ENCODE data around the gene SOST. TPM values are rescaled to one million over a fixed set of nuclear protein-coding genes. Genes with fewer than 3 reads are reported as not detected.

Gene SOST
- total RNA-seq, 1 experiment from 2014 or later, result 0.07 TPM

GRCh38 chr17:43760254-43760852 lies 1.8 kb upstream of the SOST start (continued):
- no peak for TF ChIP-seq PRDM15 (CRISPR knock-in tag; IDR thresholded peaks at IDR 0.05)
- no peak for TF ChIP-seq ZSCAN18 (CRISPR knock-in tag; IDR thresholded peaks at IDR 0.05)
- no peak for TF ChIP-seq ZNF263 (CRISPR knock-in tag; IDR thresholded peaks at IDR 0.05; ENCODE audit: low read depth)
- TF ChIP-seq MLX (CRISPR knock-in tag; IDR thresholded peaks at IDR 0.05), result no peak
- TF ChIP-seq MAX (CRISPR knock-in tag; IDR thresholded peaks at IDR 0.05), result 0 out of 2 replicates have a peak, but pooled peaks have one; percentile 60
- no peak for TF ChIP-seq PRRX2 (CRISPR knock-in tag; IDR thresholded peaks at IDR 0.05)
- no peak for TF ChIP-seq TP53 (CRISPR knock-in tag; IDR thresholded peaks at IDR 0.05)
- no peak for TF ChIP-seq SMAD4 (CRISPR knock-in tag; IDR thresholded peaks at IDR 0.05)
- no peak for TF ChIP-seq ZNF219 (CRISPR knock-in tag; IDR thresholded peaks at IDR 0.05; ENCODE audit: borderline replicate concordance)
- TF ChIP-seq MXD4 (CRISPR knock-in tag; IDR thresholded peaks at IDR 0.05; ENCODE audit: borderline replicate concordance), result no peak
- TF ChIP-seq, protein P1, sequence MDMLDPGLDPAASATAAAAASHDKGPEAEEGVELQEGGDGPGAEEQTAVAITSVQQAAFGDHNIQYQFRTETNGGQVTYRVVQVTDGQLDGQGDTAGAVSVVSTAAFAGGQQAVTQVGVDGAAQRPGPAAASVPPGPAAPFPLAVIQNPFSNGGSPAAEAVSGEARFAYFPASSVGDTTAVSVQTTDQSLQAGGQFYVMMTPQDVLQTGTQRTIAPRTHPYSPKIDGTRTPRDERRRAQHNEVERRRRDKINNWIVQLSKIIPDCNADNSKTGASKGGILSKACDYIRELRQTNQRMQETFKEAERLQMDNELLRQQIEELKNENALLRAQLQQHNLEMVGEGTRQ (CRISPR knock-in tag; IDR thresholded peaks at IDR 0.05), result 0 out of 2 replicates have a peak, but pooled peaks have one; percentile 43
- peak; percentile 62; the same call in 1 of the 2 replicates for TF ChIP-seq SP1 (CRISPR knock-in tag; conservative IDR thresholded peaks at IDR 0.05)
- TF ChIP-seq ZNF317 (CRISPR knock-in tag; IDR thresholded peaks at IDR 0.05; ENCODE audit: borderline replicate concordance, low read depth), result no peak
- TF ChIP-seq, protein P2, sequence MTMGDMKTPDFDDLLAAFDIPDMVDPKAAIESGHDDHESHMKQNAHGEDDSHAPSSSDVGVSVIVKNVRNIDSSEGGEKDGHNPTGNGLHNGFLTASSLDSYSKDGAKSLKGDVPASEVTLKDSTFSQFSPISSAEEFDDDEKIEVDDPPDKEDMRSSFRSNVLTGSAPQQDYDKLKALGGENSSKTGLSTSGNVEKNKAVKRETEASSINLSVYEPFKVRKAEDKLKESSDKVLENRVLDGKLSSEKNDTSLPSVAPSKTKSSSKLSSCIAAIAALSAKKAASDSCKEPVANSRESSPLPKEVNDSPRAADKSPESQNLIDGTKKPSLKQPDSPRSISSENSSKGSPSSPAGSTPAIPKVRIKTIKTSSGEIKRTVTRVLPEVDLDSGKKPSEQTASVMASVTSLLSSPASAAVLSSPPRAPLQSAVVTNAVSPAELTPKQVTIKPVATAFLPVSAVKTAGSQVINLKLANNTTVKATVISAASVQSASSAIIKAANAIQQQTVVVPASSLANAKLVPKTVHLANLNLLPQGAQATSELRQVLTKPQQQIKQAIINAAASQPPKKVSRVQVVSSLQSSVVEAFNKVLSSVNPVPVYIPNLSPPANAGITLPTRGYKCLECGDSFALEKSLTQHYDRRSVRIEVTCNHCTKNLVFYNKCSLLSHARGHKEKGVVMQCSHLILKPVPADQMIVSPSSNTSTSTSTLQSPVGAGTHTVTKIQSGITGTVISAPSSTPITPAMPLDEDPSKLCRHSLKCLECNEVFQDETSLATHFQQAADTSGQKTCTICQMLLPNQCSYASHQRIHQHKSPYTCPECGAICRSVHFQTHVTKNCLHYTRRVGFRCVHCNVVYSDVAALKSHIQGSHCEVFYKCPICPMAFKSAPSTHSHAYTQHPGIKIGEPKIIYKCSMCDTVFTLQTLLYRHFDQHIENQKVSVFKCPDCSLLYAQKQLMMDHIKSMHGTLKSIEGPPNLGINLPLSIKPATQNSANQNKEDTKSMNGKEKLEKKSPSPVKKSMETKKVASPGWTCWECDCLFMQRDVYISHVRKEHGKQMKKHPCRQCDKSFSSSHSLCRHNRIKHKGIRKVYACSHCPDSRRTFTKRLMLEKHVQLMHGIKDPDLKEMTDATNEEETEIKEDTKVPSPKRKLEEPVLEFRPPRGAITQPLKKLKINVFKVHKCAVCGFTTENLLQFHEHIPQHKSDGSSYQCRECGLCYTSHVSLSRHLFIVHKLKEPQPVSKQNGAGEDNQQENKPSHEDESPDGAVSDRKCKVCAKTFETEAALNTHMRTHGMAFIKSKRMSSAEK (CRISPR knock-in tag; IDR thresholded peaks at IDR 0.05; ENCODE audit: borderline replicate concordance), result no peak
- peak; percentile 84 for TF ChIP-seq TEAD4 (CRISPR knock-in tag; IDR thresholded peaks at IDR 0.05)
- TF ChIP-seq, protein P3, sequence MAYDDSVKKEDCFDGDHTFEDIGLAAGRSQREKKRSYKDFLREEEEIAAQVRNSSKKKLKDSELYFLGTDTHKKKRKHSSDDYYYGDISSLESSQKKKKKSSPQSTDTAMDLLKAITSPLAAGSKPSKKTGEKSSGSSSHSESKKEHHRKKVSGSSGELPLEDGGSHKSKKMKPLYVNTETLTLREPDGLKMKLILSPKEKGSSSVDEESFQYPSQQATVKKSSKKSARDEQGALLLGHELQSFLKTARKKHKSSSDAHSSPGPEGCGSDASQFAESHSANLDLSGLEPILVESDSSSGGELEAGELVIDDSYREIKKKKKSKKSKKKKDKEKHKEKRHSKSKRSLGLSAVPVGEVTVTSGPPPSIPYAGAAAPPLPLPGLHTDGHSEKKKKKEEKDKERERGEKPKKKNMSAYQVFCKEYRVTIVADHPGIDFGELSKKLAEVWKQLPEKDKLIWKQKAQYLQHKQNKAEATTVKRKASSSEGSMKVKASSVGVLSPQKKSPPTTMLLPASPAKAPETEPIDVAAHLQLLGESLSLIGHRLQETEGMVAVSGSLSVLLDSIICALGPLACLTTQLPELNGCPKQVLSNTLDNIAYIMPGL (CRISPR knock-in tag; IDR thresholded peaks at IDR 0.05), result peak; percentile 68; the same call in 1 of the 2 replicates
- TF ChIP-seq GTF2I (CRISPR knock-in tag; conservative IDR thresholded peaks at IDR 0.05), result no peak
- no peak for TF ChIP-seq TCF7 (CRISPR knock-in tag; IDR thresholded peaks at IDR 0.05; ENCODE audit: low read depth)
- TF ChIP-seq, protein P4, sequence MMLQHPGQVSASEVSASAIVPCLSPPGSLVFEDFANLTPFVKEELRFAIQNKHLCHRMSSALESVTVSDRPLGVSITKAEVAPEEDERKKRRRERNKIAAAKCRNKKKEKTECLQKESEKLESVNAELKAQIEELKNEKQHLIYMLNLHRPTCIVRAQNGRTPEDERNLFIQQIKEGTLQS (CRISPR knock-in tag; conservative IDR thresholded peaks at IDR 0.05), result no peak
- TF ChIP-seq JUN (CRISPR knock-in tag; IDR thresholded peaks at IDR 0.05), result no peak
- no peak for TF ChIP-seq RELA (CRISPR knock-in tag; IDR thresholded peaks at IDR 0.05; ENCODE audit: borderline replicate concordance)
- no peak for TF ChIP-seq NR2C2 (CRISPR knock-in tag; IDR thresholded peaks at IDR 0.05)
- no peak for TF ChIP-seq KAT7 (CRISPR knock-in tag; IDR thresholded peaks at IDR 0.05; ENCODE audit: borderline replicate concordance)
- no peak for TF ChIP-seq EMX1 (CRISPR knock-in tag; IDR thresholded peaks at IDR 0.05)
- no peak for TF ChIP-seq ZNF396 (CRISPR knock-in tag; IDR thresholded peaks at IDR 0.05; ENCODE audit: borderline replicate concordance)
- no peak for TF ChIP-seq ZNF416 (CRISPR knock-in tag; IDR thresholded peaks at IDR 0.05)
- TF ChIP-seq ZNF121 (CRISPR knock-in tag; IDR thresholded peaks at IDR 0.05), result no peak

All from WTC11 (cell line).